HG02938 (cell line): ENCODE results near the gene KCND2.
"Not testable (repeated sequence)": the region's sequence is repeated elsewhere in the genome, so short reads cannot be mapped to it uniquely, and the experiment has no call there.

Experiments used
- ATAC-seq: cut with Tn5 transposase; IDR thresholded peaks from one replicate; pipeline ENCODE4 v1.9.1; 2021; ENCODE audit warnings: mild to moderate bottlenecking, moderate library complexity; ENCODE audit not compliant: unreplicated experiment

The KCND2 gene

DNA sequence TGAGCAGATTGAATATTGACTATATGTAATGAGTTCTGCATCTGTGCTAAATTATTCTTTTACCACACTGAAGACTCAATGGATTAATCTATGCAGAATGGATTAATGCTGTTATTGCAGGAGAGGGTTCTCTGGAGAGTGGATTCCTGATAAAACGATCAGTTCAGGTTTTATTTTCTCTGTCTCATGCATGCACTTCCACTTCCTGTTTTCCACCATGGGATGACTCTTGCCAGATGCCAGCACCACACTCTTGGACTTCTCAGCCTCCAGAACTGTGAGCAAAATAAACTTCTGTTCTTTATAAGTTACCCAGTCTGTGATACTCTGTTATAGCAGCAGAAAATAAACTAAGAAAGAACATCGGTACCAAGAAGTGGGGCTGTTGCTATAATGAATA lies 207.5 kb downstream of the KCND2 start:
- no peak for ATAC-seq

DNA sequence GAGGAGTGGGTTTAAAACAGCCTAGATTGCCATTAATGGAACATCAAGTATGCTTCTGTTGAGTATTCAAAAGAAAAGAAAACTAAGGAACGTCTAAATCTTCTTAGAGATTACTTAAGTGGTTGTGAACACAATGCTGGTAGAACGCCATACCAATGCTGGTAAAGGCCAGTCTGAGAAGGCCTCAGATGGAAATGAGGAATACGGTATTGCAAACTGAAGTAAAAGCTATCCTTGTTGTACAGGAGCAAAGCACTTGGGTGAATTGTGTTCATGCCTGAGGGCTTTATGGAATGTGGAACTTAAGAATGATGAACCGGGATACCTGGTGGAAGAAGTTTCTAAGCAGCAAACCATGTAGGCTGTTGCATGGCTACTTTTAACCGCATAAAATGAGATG lies 208.0 kb downstream of the KCND2 start:
- no peak for ATAC-seq

DNA sequence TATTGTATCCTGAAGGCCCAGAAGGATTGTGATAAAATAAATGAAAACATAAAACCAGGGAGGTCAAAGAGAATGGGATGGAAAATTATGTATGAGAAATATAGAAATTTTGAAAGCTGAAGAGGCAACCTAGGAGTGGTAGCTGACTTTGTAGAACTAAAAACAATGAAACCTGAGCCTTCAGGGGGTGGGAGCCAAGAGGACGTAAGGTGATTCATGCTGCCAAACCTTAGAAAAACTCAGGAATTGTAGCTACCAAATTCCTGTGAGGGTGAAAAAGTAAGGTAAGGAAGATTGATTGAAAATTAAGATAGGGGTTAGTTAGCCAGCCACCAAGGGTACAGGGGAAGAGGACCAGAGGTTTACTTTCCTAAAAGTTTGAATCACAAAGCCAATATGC lies 213.2 kb downstream of the KCND2 start:
- ATAC-seq: no peak

DNA sequence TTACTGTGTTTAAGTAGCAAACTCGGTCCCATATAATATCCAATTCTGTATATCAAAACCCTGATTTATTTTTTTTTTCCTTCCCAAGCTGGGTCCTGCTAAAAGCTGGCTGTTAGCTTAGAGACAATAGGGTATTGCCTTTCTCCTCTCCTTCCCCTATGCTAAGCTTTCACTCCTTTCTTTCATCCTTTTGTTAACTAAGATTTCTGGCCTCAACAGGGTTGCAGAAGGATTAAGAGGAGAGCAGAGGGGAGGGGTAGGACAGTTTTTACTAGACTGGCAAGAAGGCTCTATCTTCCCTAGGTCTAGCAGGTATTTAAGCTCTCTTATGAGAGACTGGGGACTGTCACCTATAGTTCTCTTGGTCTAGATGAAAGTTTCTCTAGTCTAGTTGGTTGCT lies 229.2 kb downstream of the KCND2 start:
- no peak for ATAC-seq

DNA sequence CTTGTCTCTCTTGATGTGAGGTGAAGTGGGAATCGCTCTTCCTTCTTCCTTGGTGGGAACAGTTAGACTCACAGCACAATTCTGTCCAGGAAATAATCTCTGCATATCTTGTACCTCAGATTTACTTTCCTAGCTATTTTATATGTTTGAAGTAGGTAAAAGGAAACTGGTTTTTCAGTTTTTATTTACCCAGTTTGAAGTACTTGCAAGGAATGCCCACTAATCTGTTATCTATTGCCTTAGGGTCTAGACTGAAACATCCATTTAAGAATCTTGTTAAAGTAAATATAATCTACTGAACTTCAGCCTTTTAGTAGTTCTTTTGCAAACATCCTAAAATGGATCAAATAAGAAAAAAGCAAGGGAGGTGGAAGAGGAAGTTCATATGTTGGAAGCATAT lies 229.8 kb downstream of the KCND2 start:
- ATAC-seq: no peak

DNA sequence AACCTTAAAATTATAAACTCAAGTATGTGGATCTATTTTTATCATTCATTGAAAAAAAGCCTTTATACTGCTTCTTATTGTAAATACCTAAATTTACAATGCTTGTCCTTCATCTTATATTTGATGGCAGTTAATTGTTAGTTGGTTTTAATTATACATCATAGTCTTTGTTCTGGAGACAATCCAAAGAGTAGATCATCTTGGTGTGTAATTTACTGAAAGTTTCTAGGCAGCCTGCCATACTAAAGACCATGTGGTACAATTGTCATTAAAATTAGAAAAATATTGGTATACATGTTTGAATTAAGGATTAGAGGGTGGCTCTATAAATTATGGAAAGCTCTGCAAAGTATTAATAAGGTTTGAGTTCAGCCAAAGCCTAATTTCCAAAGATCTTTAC lies 231.4 kb downstream of the KCND2 start:
- no peak for ATAC-seq

DNA sequence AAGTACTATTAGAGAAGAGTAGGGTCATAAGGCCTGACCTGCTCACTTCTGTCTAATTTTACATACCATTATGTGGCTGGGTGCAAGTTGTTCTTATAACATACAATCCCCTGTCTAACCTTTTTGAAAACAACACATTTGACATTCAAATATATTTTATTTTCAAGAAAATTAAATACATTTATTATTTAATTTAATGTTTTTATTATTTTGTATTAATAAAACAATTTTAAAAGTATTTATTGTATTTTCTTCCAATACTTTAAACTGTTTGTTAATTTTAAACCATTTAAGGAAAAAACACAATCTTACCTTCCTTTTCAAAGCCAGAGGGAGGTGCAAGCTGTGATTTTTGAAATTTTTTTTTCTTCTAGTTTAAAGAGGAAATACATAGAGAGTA lies 232.8 kb downstream of the KCND2 start:
- ATAC-seq: no peak

DNA sequence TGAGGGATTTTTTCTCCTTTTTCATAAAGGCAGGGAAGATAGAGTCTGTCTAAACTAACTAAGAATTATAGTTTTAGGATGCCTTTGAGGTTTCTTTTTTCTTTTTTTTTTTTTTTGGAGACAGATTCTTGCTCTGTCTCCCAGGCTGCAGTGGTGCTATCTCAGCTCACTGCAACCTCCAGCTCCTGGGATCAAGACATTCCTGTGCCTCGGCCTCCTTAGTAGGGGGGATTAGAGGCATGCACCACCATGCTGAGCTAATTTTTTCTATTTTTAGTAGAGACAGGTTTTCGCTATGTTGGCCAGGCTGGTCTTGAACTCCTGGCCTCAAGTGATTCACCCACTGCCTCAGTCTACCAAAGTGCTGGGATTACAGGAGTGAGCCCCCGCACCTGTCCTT lies 239.7 kb downstream of the KCND2 start:
- no peak for ATAC-seq

DNA sequence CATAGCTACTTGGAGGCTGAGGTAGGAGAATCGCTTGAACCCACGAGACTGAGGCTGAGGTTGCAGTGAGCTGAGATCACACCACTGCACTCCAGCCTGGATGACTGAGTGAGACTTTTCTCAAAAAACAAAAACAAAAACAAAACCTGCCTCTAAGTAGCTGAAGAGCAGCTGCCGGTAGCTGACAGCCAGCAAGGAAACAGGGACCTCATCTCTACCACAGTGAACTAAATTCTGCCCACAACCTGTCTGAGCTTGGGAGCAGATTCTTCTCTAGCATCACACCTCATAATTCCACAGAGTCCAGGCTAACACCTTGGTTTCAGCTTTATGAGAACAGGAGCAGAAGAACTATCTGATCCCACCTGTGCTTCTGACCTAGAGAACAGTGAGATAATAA lies 246.2 kb downstream of the KCND2 start:
- ATAC-seq: no peak

DNA sequence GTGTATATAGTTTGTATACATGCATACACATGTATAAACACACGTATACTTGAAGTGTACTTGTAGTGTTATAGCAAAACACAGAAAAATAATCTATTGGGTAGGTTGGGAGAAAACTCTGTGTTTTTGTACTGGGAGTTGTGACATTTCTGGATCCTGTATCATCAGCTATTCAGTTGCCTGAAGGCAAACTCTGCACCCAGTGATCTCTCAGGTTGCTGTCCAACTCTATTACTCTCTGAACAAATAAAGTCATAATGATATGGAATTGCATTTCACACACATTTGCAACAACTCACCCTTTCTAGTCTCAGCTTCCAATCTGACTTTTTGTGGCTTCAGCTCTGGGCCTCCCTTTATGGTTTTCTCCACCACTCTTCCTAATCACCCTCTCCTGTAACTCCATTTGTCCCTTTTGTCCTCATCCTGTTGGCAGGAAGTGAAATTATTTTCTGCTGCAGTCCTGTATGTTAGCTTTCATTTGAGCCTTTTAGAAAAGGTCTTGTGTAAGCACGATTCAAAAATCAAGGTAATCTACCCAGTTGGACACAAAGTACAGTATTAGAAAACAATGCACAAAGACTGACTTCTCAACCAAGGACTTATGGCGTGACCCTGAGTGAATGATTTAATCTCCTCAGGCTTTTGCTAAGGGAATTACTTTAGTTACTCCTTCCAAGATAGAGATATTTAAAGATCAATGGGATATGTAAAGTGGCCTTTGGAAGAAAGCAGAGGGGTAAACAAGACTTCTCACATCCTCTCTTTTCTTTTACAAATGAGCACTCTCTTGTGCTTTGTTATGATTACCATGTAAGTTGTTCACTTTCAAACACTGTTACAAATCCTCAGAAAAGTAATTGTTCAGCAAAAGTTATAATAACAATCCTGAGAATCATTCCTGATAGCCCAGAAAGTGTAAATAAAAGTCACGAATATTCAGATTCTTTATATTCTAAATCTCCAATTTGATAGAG lies 249.1 kb downstream of the KCND2 start:
- no peak for ATAC-seq

DNA sequence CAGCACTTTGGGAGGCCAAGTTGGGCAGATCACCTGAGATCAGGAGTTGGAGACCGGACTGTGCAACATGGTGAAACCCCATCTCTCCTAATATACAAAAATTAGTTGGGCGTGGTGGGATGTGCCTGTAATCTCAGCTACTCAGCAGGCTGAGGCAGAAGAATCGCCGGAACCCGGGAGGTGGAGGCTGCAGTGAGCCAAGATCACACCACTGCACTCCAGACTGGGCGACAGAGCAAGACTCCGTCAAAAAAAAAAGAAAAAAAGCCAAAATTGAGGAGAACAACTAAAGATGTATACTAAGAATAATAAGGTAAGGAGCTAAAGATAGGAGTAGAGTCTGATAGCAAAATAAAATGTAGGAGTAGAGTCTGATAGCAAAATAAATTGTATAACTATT lies 251.0 kb downstream of the KCND2 start:
- ATAC-seq: no peak

DNA sequence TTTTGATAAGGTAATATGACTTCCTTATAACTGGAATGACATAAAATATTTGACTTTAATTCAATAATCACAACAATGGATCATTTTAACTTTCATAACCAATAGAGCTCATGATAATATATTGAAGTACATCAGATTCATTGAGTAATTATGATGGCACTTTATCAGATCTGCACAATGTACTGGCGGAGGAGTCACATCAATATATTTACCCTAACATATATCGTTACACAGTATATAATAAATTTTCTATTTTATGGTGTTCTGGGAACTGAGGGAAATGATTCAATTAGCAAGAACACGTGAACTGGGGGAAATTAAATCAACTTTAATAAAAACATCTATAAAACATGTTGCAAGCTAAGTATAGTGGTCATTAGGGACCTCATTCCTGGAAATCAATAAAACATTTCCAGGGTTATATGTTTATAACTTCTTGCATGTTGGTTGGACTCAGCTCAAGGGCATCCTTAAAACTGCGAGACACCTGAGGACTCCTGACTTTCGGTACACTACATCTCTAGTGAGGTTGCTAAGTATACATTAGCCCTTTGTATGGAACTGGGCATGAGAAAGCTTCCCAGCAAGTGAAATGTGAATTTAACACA lies 254.0 kb downstream of the KCND2 start:
- ATAC-seq: no peak

DNA sequence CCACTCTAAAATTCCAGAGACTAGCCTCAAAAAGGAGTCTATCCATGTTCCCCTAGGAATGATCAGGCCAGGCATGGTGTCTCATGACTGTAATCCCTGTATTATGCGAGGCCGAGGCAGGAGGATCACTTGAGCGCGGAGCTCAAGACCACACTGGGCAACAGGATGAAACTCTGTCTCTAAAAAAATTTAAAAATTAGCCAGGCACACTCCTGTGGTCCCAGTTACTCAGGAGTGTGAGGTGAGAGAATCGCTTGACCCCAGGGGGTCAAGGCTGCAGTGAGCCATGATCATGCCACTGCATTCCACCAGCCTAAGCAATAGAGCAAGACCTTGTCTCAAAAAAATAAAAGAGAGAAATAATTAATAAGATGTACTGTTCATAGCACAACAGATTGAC lies 256.8 kb downstream of the KCND2 start:
- ATAC-seq: no peak

DNA sequence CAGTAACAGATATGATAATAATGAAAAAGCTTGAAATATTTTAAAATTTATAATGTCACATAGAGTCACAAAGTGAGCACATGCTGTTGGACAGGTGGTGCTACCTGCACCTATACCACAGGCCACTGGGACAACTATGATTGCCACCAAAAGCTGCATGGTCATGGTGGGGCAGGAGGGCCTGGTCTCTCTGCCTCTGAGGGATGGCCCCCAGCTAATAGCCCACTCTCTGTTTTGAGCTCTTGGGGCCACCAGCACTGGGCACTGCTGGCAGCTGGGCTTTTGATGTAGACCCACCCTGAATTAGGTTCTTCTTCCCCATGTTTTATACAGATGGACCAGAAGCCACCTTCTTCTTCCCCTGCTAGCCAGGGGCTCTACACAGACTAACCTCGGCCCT lies 265.4 kb downstream of the KCND2 start:
- ATAC-seq: no peak

DNA sequence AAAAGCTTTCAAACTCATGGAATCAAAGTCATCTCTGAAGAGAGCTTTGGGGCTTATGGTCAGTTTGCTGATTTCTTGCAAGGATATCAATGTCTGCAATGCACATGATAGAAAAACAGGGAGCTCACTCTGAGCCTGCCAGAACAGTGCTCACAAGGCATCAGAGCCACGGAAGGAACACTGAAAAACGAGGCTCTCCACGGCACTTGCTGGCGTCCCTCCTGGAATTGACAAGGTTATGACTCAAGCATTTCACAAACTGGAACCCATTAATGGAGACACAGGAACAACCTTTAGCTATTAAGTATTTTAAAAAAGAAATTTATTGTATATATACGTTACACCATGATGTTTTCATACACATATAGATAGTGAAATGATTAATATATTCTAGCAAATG lies 266.3 kb downstream of the KCND2 start:
- no peak for ATAC-seq

DNA sequence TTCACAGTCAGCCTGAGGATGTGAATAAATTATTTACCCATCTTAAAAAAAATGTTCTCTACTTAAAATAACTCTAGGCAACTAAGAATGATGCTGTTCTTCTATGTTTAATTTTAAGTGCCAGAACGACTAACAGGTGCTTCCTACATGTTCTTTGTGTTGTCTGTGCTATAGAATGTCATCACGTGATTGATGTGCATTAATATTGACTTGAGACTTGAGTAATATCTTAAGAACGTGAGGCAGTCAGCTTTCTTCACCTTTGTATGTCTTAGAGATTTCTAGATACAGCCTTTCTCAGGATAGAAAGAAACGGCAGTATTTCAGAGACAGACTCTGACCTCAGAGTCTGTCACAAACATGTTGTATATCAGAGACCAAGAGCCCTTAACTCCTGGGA lies 274.6 kb downstream of the KCND2 start:
- no peak for ATAC-seq

DNA sequence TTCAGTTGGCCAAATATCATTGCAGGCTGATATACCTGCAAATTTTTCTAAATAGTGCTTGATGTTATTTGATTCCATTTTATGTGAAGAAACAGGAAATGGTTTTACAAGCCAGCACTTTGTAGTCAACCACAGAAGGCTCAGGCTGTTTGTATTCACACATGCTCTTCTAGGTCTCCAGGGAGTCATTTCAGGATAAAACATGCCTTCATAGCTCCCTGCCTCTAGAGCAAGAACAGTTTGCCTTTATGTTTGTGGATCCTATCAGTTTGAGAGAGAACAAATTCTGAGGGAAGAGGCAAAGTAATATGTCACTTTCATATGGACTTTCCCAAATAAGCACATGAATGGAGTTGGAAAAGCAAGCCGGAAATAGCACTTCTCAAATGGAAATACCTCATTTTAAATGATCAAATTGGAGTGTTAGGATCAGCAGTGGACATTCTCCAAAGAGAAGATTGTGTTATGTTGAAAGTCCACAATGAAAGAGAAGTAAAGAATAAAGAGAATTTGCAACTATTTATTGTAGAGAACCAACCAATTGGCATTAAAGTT lies 277.6 kb downstream of the KCND2 start:
- peak; percentile 31 for ATAC-seq

DNA sequence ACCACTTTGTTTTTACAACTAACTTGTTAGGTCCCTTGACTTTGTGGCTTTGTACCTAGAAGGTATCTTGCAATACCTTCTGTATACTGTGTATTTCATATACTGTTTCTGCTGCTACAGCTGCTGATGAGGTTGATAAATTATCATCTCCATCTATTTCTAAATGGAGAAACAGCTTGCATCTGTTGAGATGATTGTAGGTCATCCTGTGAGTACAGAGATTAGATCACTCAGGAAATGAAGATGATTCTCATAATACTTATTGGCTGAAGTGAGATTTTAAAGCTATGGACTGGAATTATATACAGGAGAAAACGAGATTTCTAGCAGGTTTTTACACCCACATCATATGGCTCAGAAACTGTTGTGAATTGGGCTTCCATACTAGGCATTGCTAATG lies 280.5 kb downstream of the KCND2 start:
- peak; percentile 35 for ATAC-seq

DNA sequence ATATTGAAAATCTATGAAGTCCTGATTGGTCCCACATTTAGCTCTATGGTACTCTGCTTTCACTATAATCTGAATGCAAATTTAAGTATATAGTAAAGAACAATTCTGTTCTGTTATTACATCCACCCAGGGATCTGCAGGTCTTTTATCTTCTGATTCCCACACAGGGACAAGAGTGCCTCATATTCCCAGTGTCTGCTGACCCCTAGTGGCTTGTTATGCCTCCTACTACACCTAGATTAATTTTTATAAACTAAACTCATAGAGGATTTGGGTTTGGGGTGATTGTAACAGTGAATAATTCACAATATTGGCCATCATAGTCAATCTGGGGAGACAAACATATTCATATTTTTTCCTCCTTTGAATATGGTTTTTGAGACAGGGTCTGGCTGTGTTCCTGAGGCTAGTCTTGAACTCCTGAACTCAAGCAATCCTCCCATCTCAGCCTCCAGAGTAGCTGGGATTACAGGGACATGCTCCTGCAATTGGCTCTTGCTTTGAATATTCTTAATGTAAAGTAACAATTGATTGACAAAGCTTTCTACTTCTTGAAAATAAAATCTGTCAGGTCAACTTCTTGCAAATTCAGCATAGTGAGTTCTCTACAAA lies 282.1 kb downstream of the KCND2 start:
- ATAC-seq: no peak

DNA sequence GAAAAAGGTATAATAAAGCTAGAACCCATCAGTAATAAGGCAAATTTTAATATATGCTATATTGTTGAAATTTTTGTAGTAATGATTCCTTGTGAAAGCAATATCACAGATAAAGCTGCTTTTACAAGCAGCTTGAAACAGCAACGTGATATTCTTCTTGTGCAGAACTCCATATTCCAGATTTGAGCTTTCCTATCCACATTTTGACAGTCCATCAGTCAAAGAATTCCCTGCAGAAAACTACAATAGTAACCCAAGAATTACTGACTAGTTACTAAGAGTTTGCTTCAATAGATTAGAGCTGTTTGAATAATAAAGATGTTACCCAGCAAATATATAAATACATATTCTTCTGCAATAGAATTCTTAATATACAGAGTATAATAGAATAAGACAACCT lies 291.2 kb downstream of the KCND2 start:
- ATAC-seq: no peak

DNA sequence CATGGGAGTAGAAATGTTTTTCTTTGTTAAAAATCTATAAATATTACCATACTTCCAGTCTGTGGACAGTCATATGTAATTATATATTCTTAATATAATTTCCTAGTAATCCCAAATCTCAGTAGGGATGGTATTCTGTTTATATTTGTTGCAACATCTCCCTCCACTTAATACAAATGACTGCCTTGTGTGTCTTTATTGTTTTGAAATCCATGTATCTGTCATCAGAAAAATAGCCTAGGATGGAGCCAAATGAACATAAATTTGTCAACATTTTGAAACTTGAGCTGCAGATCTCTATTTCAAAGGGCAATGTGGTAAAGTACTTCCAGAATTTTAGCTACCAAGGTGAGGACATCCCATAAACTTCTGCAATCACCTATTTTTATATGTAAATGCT lies 294.2 kb downstream of the KCND2 start:
- ATAC-seq: no peak

DNA sequence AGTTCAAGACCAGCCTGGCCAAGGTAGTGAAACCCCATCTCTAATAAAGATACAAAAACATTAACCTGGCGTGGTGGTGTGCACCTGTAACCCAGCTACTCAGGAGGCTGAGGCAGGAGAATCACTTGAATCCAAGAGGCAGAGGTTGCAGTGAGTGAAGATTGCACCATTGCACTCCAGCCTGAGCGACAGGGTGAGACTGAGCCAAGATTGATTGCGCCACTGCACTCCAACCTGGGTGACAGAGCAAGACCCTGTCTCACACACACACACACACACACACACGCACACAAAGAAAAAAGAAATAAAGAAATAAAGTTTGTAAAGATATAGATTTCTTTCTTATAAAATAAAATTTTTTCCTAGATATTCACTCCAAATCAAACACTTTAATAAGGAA lies 305.7 kb downstream of the KCND2 start:
- ATAC-seq: not testable (repeated sequence)
